Testis (tissue), 3 donors: Measurements from ENCODE around the gene RIOK1. TPM values are rescaled to one million over a fixed set of nuclear protein-coding genes. Genes with fewer than 3 reads are reported as not detected.

Experiments used
- DNase-seq: peaks from one replicate; pipeline ENCODE4 v3.0.0-alpha.2; 2019
- H3K27ac ChIP-seq, 2 donors: fragments of 200-600 bp; sonication (generic); one replicate each; pipeline ENCODE4 v1.5.1; 2019
- H3K27me3 ChIP-seq: fragments of 200-600 bp; sonication (generic); one replicate; pipeline ENCODE4 v1.5.1; 2019
- H3K36me3 ChIP-seq: fragments of 200-600 bp; sonication (generic); one replicate; pipeline ENCODE4 v1.5.1; 2017; ENCODE audit warnings: low read depth; ENCODE audit errors: missing control alignments
- H3K4me1 ChIP-seq: fragments of 200-600 bp; sonication (generic); one replicate; pipeline ENCODE4 v1.5.1; 2019
- H3K4me3 ChIP-seq, 2 donors: fragments of 200-600 bp; sonication (generic); one replicate each; pipeline ENCODE4 v1.5.1; 2017 to 2019
- H3K9me3 ChIP-seq: fragments of 200-600 bp; sonication (generic); one replicate; pipeline ENCODE4 v1.5.1; 2017
- POLR2A ChIP-seq: fragments of 450-650 bp; IDR thresholded peaks from one replicate; pipeline ENCODE4 v1.6.1; 2017; ENCODE audit warnings: antibody characterized with exemption, mild to moderate bottlenecking, moderate library complexity
- WGBS, 2 donors: methylation state at CpG; one replicate each; pipeline ENCODE4 v1.1.5; 2018; 5-methylcytosine and 5-hydroxymethylcytosine counted together
- intact Hi-C: fragments of 100-400 bp; cut with DNase I; formaldehyde crosslinking; loops from one replicate; pipeline ENCODE4 v1.15.1; 2023; ENCODE audit warnings: low total_unique reads
- polyA plus RNA-seq: library from polyadenylated mRNA; stranded (reverse); fragments of 350-450 nt; fragmentation: Illumina TruSeq; extraction: RNeasy Lipid Tissue Mini Kit (QIAGEN cat#74804); gene quantifications from one replicate; pipeline ENCODE4 v1.2.3, GENCODE V29; 2014; ENCODE audit warnings: low read depth, low replicate concordance; ENCODE audit not compliant: insufficient read depth
- total RNA-seq, 2 donors: library from RNA; depleted of rRNA; stranded (reverse); fragments of >200 nt; gene quantifications; one replicate each; pipeline ENCODE4 v1.2.3, GENCODE V29; 2016
- TF ChIP-seq, protein P1 (sequence below), 3 experiments: fragments of 450-650 bp in 2 of 3; fragments of 200-600 bp in 1 of 3; sonication (generic) in 1 of 3; IDR thresholded peaks; one replicate each; pipeline ENCODE4 v1.5.1; 2016 to 2019; ENCODE audit warnings: antibody characterized with exemption in 3 of 3, mild to moderate bottlenecking in 2 of 3, moderate library complexity in 1 of 3

The RIOK1 gene
- total and polyA plus RNA-seq, 3 donors from 2014 or later, result 25.1 to 37.5 (median 29.8) TPM

DNA sequence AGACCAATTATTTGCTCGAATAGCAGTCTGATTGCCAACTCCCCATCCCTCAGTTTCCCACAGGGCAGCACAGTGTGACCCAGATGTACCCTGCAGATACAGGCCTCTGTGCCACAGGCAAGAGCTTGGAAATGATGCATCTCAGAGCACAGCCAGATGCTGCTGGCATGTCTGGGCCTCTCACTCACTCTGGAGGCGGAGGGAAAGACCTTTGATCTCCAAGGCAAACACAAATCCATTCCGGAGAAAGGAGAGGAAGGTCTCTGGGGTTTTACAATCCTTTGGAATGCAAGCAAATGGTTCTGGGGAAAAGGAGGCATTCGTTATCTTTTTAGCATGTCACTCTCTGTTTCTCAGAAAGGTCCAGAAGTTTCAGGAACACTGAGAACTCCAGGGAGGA, 74.2 kb downstream of the RIOK1 start:
- TF ChIP-seq, protein P1, sequence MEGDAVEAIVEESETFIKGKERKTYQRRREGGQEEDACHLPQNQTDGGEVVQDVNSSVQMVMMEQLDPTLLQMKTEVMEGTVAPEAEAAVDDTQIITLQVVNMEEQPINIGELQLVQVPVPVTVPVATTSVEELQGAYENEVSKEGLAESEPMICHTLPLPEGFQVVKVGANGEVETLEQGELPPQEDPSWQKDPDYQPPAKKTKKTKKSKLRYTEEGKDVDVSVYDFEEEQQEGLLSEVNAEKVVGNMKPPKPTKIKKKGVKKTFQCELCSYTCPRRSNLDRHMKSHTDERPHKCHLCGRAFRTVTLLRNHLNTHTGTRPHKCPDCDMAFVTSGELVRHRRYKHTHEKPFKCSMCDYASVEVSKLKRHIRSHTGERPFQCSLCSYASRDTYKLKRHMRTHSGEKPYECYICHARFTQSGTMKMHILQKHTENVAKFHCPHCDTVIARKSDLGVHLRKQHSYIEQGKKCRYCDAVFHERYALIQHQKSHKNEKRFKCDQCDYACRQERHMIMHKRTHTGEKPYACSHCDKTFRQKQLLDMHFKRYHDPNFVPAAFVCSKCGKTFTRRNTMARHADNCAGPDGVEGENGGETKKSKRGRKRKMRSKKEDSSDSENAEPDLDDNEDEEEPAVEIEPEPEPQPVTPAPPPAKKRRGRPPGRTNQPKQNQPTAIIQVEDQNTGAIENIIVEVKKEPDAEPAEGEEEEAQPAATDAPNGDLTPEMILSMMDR (IDR thresholded peaks at IDR 0.05), result no peak
- TF ChIP-seq POLR2A, result no peak
- Histone ChIP-seq H3K9me3 (no peaks in the 10 kb centered on the region), H3K36me3 (no peaks in the 10 kb centered on the region), H3K27ac (no peak overlapping the region), H3K4me1 (no peaks in the 10 kb centered on the region), H3K27me3 (no peaks in the 10 kb centered on the region), H3K4me3 (no peak overlapping the region)
- no peak for DNase-seq
- WGBS, 2 donors, result 36 to 37% methylated on average over 4 of the region's 4 CpGs
- intact Hi-C loops, result no loop called here

DNA sequence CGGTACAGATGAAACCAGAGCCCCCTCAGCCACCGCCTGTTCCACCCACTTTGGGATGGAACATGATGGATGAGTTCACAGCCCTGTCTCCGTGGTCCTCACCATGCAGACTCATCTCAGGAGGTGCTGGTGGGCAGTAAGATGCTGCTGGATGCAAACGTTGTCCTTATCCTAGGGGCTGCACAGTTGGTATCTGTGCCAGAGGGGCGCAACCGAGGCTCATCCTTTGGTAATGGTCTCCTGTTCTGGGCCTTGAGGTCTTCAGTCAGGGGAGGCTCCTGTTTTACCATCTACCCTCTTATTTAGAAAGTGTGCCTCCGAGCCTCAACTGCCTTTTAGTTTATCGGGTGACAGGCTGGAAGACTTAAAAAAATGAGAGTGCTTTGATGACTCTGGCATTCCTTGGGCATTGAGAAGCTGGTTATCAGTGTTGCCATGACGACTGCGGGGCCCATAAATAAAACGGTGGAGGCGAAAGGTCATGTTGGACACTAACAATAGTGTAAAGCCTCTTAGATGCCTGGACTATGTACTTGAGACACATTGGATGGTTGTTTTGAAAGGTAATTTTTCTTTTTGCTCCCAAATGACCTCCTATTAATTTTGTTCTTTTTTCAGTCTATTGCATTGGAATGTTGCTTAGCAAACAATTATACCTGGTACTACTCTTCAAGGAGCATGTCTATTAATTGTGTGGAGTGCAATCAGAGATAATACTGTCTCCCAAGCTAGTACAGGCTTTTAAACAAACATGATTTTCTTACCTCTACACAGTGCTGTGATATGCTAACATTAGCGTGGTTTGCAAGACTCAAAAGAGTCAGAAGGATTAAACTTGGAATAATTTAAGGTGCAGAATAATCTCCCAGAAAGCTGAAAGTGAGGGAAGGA, 77.6 kb downstream of the RIOK1 start:
- Histone ChIP-seq H3K36me3 (no peaks in the 10 kb centered on the region), H3K4me1 (no peaks in the 10 kb centered on the region), H3K9me3 (no peaks in the 10 kb centered on the region), H3K27me3 (no peaks in the 10 kb centered on the region), H3K4me3 (no peak overlapping the region), H3K27ac (no peak overlapping the region)
- no peak for TF ChIP-seq POLR2A
- TF ChIP-seq, protein P1 (IDR thresholded peaks at IDR 0.05), result no peak
- no peak for DNase-seq
- intact Hi-C loops, result no loop called here
- WGBS, 2 donors, result 49 to 52% methylated on average over 11 to 13 of the region's 13 CpGs

Other genes starting within 250 kb of the RIOK1 start
- gene SSR1, start 76.6 kb upstream of the RIOK1 start, total RNA-seq, result 10 to 100 TPM; 42.7 to 62.5 TPM
- 65.7 TPM for gene SSR1, start 76.6 kb upstream of the RIOK1 start, polyA plus RNA-seq
- 10 to 100 TPM in 1 of 2 donors, 1 to 10 TPM in 1; 5.7 to 14.9 TPM for gene CAGE1, start 66 bp upstream of the RIOK1 start, total RNA-seq
- 7.2 TPM for gene CAGE1, start 66 bp upstream of the RIOK1 start, polyA plus RNA-seq
- gene DSP, start 151.9 kb downstream of the RIOK1 start, total RNA-seq, result 1 to 10 TPM; 3.6 to 4.1 TPM
- 4.5 TPM for gene DSP, start 151.9 kb downstream of the RIOK1 start, polyA plus RNA-seq
- 10 to 100 TPM in 1 of 2 donors, 1 to 10 TPM in 1; 8.5 to 10.7 TPM for gene SNRNP48, start 200.4 kb downstream of the RIOK1 start, total RNA-seq
- gene SNRNP48, start 200.4 kb downstream of the RIOK1 start, polyA plus RNA-seq, result 5.6 TPM